IPS-NIHi7 (cell line): ENCODE data around the gene C10orf95.
"Not testable (repeated sequence)": the region's sequence is repeated elsewhere in the genome, so short reads cannot be mapped to it uniquely, and the experiment has no call there.

Experiments
- DNase-seq: peaks from one replicate; pipeline ENCODE4 v3.0.0; 2012; ENCODE audit warnings: mixed read lengths; ENCODE audit errors: extremely low spot score

Gene C10orf95, protein sequence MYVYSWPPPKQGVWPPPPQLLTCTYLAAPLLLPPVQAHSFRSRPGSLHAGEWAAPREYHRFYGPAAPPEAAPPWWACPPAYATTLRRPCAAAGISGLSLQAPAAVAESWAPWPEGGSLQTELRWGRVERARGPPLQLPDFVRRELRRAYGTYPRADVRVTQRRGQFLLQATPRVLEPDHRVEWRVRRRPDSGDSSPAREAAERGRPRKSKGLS

DNA sequence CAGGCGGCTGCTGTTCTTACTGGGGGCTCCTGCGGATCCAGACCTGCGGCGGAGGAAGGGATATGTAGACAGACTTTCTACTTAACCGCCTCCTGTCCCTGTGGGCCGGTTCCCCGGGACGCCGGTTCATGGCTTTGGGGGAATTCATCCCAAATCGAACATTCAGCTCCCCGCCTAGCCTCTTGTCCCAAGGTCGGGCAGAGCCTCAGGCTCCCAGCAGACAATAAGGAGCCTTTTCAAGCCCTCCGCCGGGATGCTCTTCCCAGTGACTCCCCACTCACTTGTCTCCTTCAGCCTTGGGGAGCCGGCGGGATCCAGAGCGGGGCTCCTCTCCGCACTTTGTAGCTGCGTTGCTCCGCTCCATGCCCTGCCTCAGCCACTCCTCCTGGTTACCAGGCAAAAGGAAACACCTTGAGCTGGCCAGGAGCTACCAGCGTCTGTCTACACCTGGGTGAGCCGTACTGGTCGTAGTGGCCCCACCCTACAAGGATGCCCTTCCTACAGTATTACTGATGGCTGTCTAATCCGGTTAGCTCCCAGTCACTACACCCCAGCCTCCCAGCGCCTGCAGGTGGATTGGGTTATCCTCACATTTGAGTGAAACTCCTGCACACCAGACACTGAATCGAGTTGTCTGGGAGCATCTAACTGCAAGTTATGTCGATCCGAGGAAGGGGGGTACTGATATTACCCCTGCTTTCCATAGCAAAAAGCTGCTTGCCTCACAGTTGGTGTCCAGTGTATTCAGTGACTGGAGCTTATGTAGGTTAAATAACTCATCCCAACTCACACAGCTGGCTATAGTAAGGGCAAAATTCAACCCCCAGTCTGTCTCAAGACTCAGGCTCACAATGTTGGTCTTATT is at the start of gene C10orf95:
Gene C10orf95, minus strand, starts transcription at position 439 of the 865 bp plus-strand sequence. CDS start 450 bp downstream, outside the sequence.
- DNase-seq = no peak

DNA sequence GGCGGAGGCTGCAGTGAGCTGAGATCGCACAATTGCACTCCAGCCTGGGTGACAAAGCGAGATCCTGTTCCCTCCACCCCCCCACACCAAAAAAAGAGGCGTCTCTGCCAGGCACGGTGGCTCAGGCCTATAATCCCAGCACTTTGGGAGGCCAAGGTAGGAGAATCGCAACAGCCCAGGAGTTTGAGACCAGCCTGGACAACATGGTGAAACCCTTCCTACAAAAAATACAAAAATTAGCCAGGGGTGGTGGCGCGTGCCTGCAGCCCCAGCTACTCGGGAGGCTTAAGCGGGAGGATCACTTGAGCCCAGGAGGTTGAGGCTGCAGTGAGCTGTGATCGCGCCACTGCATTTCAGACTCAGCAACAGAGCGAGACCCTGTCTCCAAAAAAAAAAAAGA is 49.3 kb upstream of the C10orf95 start:
- DNase-seq = not testable (repeated sequence)

- DNase-seq = no peak
Observed at GRCh38 chr10:102499356-102499755, 48.0 kb upstream of the C10orf95 start.

DNA sequence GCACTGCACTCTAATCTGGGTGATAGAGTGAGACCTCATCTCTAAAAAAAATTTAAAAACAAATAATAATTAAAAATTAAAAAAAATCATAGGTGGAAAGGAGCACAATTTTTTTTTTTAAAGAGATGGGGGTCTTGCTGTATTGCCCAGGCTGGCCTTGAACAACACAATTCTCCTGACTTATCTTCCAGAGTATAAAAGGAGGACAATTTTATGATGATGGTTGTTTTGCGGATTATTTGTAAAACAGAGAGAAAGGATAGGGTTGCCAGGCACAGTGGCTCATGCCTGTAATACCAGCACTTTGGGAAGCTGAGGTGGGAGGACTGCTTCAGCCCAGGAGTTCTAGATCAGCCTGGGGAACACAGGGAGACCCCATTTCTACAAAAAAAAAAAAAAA is 46.2 kb upstream of the C10orf95 start:
- no peak for DNase-seq

- no peak for DNase-seq
Observed at GRCh38 chr10:102493771-102494170, 42.4 kb upstream of the C10orf95 start.

GRCh38 chr10:102492983-102493382 is 41.6 kb upstream of the C10orf95 start:
- no peak for DNase-seq

GRCh38 chr10:102492344-102492939 is 41.1 kb upstream of the C10orf95 start:
- DNase-seq = no peak

DNA sequence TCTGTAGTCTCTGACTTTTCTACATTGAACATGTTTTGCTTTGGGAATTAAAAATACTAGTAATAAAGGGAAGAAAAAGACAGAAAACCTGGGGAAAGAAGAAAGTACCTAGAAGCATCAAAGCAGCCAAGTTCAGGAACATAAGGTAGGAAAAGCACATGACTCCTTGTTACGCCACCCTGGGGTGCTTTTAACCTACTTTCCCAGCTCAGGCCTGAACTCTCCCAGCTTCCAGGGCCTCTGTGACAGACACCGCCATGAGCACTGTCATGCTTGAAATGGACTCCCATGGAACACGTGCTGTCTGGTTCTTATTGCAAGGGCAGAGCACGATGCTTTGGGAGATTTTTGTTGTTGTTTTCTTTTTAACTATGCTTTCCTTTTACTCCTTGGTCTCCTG is 39.8 kb upstream of the C10orf95 start:
- DNase-seq = no peak

- no peak for DNase-seq
Observed at GRCh38 chr10:102485093-102485784, 33.9 kb upstream of the C10orf95 start.

DNA sequence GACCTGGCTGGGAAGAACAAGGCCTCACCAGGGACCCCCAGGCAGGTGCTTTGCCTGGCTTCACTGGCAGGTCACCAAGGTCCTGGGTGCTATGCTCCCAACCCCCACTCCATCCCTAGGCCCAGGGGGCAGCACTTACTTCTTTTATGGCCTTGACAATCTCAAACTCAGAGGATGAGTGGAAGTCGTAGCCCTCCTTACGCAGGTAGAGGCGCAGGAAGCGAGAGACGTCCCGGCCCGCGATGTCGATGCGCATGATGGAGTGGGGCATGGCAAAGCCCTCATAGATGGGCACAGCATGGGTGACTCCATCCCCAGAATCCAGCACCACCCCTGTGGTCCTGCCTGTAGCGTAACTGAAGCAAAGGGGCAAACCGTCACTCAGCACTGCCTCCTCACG is 32.7 kb upstream of the C10orf95 start:
- no peak for DNase-seq

- DNase-seq = no peak
Observed at GRCh38 chr10:102480396-102480795, 29.1 kb upstream of the C10orf95 start.

GRCh38 chr10:102479651-102480050 is 28.3 kb upstream of the C10orf95 start:
- no peak for DNase-seq

DNA sequence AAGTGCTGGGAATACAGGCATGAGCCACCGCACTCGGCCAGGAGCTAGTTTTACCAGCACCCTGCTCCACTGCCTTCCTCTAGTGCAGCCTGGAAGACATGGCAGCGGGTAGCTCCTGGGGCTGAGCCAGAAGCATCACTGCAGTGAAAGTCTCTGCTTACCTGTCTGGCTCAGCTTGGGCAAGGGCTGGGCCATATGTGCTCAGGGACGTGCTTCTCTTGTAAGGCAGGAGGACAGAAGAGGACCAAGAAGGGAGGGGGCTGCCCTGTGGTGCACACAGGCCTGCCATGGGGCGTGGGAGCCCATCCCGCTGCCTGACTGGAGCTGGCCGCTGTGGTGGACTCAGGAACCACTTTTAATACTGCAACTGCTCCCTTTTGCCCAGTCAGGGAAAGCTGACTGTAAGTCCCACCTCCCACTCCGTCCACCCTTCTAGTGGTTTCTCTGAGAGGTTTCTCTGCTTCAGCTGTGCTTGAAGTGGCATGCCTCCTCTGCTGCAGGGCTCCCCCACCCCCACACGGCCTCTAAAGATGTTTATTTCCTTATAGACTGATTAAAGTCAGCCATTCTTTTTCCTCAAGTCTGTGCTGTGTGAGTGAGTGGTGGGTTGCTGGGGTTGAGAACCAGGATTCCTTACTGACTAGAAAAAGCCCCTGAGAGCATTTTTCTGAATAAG is 25.3 kb upstream of the C10orf95 start:
- DNase-seq = no peak

GRCh38 chr10:102475451-102476040 is 24.2 kb upstream of the C10orf95 start:
- DNase-seq = no peak

DNA sequence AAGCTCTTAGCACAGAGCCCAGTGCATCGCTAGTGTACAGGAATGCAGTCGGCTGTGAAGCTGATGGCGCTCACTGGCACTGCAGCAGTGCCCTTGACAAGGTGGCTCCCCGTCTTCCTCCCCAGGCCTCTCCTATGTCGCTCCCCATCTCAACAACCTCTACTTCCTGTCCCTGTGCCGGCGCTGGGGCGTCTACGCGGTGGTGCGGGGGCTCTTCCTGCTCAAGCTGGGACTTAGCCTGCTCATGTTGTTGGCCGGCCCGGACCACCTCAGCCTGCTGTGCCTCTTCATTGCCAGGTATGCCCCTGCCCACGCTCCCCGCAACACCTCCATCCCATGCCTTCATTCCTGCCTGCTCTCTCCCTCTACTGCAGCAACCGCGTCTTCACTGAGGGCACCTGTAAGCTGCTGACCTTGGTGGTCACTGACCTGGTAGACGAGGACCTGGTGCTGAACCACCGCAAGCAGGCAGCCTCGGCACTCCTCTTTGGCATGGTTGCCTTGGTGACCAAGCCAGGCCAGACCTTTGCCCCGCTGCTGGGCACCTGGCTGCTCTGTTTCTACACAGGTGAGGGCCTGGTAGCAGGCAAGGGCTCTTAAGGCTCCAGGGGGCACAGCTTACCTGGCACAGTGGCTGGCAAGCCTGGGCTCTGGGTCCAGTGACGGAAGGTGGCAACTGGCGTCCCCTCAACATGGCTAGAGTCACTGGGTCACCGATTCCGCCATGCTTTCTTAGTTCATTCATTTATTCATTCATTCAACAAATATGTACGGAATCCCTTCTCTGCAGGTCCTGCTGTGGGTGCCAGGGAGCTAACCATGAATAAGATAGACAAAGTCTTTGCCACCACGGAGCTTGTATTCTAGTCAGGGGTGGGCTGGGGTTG is 22.3 kb upstream of the C10orf95 start:
- no peak for DNase-seq

GRCh38 chr10:102470579-102471546 is 19.5 kb upstream of the C10orf95 start:
- DNase-seq = no peak

DNA sequence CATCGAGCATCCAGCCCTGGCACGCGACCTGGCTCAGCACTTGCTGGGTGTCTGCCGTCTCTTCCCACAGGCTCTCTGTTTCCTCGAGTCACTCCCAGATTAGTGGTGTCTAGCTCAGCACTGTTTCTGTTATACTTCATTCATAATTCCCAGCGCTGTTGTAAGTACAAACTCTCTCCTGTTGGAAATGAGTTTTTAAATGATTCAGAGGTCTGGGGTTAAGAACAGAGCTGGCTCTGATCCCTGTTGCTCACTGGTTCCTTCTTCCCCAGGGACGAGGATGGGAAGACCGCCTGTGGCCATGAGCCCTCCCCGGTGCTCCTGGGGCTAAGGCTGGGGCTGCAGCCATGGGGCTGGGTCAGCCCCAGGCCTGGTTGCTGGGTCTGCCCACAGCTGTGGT is 17.3 kb upstream of the C10orf95 start:
- no peak for DNase-seq

GRCh38 chr10:102467971-102468438 is 16.7 kb upstream of the C10orf95 start:
- DNase-seq = no peak

DNA sequence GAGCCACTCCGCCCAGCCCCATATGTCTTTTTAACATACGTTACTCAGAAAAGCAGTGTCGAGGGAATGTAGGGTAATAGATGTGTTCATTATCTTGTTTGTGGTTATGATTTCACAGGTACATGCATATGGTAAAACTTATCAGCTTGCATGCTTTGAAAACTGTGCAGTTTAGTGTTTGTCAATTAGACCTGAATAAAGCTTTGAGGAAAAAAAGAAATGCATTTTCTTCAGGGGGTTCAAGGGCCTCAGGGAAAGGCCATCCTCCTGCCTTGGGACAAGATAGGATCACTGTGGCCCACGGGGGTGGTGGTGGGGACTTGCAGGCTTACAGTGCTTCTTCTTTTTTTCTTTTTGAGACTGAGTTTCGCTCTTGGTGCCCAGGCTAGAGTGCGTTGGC is 16.0 kb upstream of the C10orf95 start:
- no peak for DNase-seq
